HCT116 (cell line): ENCODE measurements around the gene TCEAL3. TPM values are rescaled to one million over a fixed set of nuclear protein-coding genes. Genes with fewer than 3 reads are reported as not detected.

Source experiments
- ATAC-seq: fragments of 200-7000 bp; cut with Tn5 transposase; 2 replicates; pipeline ENCODE4 v1.9.1; 2020; ENCODE audit warnings: mild to moderate bottlenecking, moderate library complexity
- BruUV-seq: library from RNA; stranded (reverse); fragments of 400-500 nt; replicated peaks from 2 replicates; lab custom pipeline; 2021; lab: Mats Ljungman, UMichigan
- CTCF ChIA-PET: fragments of 300-600 bp; sonication (Branson Sonifier 250); formaldehyde crosslinking; loops from one replicate; lab custom pipeline; 2021; ENCODE audit warnings: antibody characterized with exemption; lab: Charles Lee
- POLR2A ChIA-PET: fragments of 300-600, 350-600 bp; sonication (Branson Sonifier 250); formaldehyde crosslinking; loops from one replicate; lab custom pipeline; 2021; ENCODE audit warnings: antibody characterized with exemption; lab: Charles Lee
- RAD21 ChIA-PET, 2 experiments: fragments of 300-600 bp; sonication (Branson Sonifier 250); formaldehyde crosslinking; loops; one replicate each; lab custom pipeline; 2023; ENCODE audit warnings: low total read pairs in 2 of 2; ENCODE audit not compliant: uncharacterized antibody in 2 of 2, unreplicated experiment in 2 of 2, low non-redundant PET in 1 of 2; lab: Charles Lee
- DNase-seq: peaks from one replicate; pipeline ENCODE4 v3.0.0-alpha.2; 2010; ENCODE audit warnings: low read depth, low spot score
- H2AFZ ChIP-seq: fragments of 200-600 bp; shearing (Covaris generic), sonication (generic); 2 replicates; pipeline ENCODE4 v1.6.1; 2017; ENCODE audit warnings: low read depth, mixed run types, mixed read lengths, antibody characterized with exemption, low read length; ENCODE audit not compliant: poor library complexity, severe bottlenecking
- H3K27ac ChIP-seq: 2 replicates; pipeline ENCODE4 v1.5.1; 2012; ENCODE audit warnings: low read depth, low read length
- H3K27me3 ChIP-seq: fragments of 200-600 bp; sonication (generic); 2 replicates; pipeline ENCODE4 v1.6.1; 2016; ENCODE audit warnings: mixed run types, low read length, mixed read lengths; ENCODE audit not compliant: insufficient read depth
- H3K36me3 ChIP-seq, 2 experiments: fragments of 200-500 bp in 1 of 2; fragments of 200-600 bp in 1 of 2; sonication (Bioruptor generic) in 1 of 2; sonication (generic) in 1 of 2; 2 replicates each; pipeline versions ENCODE4 v1.5.1 to v1.6.1; 2014 to 2016; ENCODE audit warnings: low read length in 2 of 2, inconsistent platforms in 1 of 2, mixed read lengths in 1 of 2, mixed run types in 1 of 2; ENCODE audit not compliant: insufficient read depth in 2 of 2, control insufficient read depth in 1 of 2
- H3K4me1 ChIP-seq, 2 experiments: fragments of 200-600 bp in 1 of 2; sonication (generic) in 1 of 2; 2 replicates each; pipeline versions ENCODE4 v1.5.1 to v1.6.1; 2012 to 2017; ENCODE audit warnings: low read length in 2 of 2, inconsistent platforms in 1 of 2, mild to moderate bottlenecking in 1 of 2, mixed read lengths in 1 of 2, mixed run types in 1 of 2, moderate library complexity in 1 of 2; ENCODE audit not compliant: insufficient read depth in 2 of 2, control insufficient read depth in 1 of 2
- H3K4me2 ChIP-seq: fragments of 200-600 bp; sonication (generic); 2 replicates; pipeline ENCODE4 v1.6.1; 2017; ENCODE audit warnings: mixed run types, low read length, mixed read lengths
- H3K4me3 ChIP-seq, 2 experiments: fragments of 200-600 bp in 1 of 2; sonication (generic) in 1 of 2; replicated peaks in 1 of 2; 2 replicates each; pipeline ENCODE4 v1.5.1; 2011 to 2016; ENCODE audit warnings: low read length in 2 of 2, control low read depth in 1 of 2, low read depth in 1 of 2, mild to moderate bottlenecking in 1 of 2, mixed read lengths in 1 of 2, mixed run types in 1 of 2
- H3K79me2 ChIP-seq: fragments of 200-600 bp; sonication (generic); 2 replicates; pipeline ENCODE4 v1.6.1; 2017; ENCODE audit warnings: mild to moderate bottlenecking, mixed run types, low read length, moderate library complexity, mixed read lengths; ENCODE audit not compliant: insufficient read depth
- H3K9ac ChIP-seq: fragments of 200-600 bp; sonication (generic); 2 replicates; pipeline ENCODE4 v1.6.1; 2016; ENCODE audit warnings: low read length, mixed read lengths
- H3K9me2 ChIP-seq: fragments of 200-600 bp; sonication (generic), shearing (Covaris generic); 2 replicates; pipeline ENCODE4 v1.6.1; 2017; ENCODE audit warnings: mixed run types, mild to moderate bottlenecking, moderate library complexity; ENCODE audit not compliant: insufficient read depth
- H3K9me3 ChIP-seq, 2 experiments: fragments of 200-500 bp in 1 of 2; fragments of 200-600 bp in 1 of 2; sonication (Bioruptor generic) in 1 of 2; sonication (generic) in 1 of 2; 2 replicates each; pipeline ENCODE4 v1.6.1; 2014 to 2017; ENCODE audit warnings: low read length in 2 of 2, mixed read lengths in 2 of 2, inconsistent platforms in 1 of 2, low read depth in 1 of 2, mild to moderate bottlenecking in 1 of 2, mixed run types in 1 of 2, moderate library complexity in 1 of 2; ENCODE audit not compliant: control insufficient read depth in 1 of 2, insufficient read depth in 1 of 2
- H4K20me1 ChIP-seq: fragments of 200-600 bp; sonication (generic), shearing (Covaris generic); 2 replicates; pipeline ENCODE4 v1.6.1; 2017; ENCODE audit warnings: mixed run types, mild to moderate bottlenecking, moderate library complexity; ENCODE audit not compliant: insufficient read depth
- CEBPB ChIP-seq: IDR thresholded peaks from 2 replicates; pipeline ENCODE4 v1.6.1; 2012; ENCODE audit warnings: low read depth
- ELF1 ChIP-seq: IDR thresholded peaks from 2 replicates; pipeline ENCODE4 v1.6.1; 2012; ENCODE audit warnings: low read depth, borderline replicate concordance
- EZH2phosphoT487 ChIP-seq: fragments of 200-600 bp; IDR thresholded peaks from 2 replicates; pipeline ENCODE4 v1.6.1; 2018; ENCODE audit warnings: antibody characterized with exemption, borderline replicate concordance
- FOSL1 ChIP-seq: IDR thresholded peaks from 2 replicates; pipeline ENCODE4 v1.6.1; 2012; ENCODE audit warnings: low read depth
- POLR2A ChIP-seq: IDR thresholded peaks from 2 replicates; pipeline ENCODE4 v1.7.0; 2011; ENCODE audit warnings: borderline replicate concordance; ENCODE audit not compliant: insufficient read depth, insufficient read length; ENCODE audit errors: extremely low read depth
- RAD21 ChIP-seq: IDR thresholded peaks from 2 replicates; pipeline ENCODE4 v1.6.1; 2012; ENCODE audit warnings: low read depth, mild to moderate bottlenecking
- SP1 ChIP-seq: IDR thresholded peaks from 2 replicates; pipeline ENCODE4 v1.6.1; 2012; ENCODE audit warnings: low read depth
- SRF ChIP-seq: IDR thresholded peaks from 2 replicates; pipeline ENCODE4 v1.6.1; 2012; ENCODE audit warnings: low read depth
- TCF7L2 ChIP-seq: IDR thresholded peaks from 2 replicates; pipeline ENCODE4 v1.7.0; 2011; ENCODE audit warnings: borderline replicate concordance, inconsistent platforms; ENCODE audit not compliant: insufficient read depth, insufficient read length; ENCODE audit errors: extremely low read depth
- intact Hi-C: fragments of 100-400 bp; cut with micrococcal nuclease; formaldehyde crosslinking; loops from 2 replicates; pipeline ENCODE4 v1.10.0; 2022
- total RNA-seq: library from RNA; stranded (reverse); gene quantifications from one replicate; pipeline ENCODE4 v1.2.1, GENCODE V29; 2021; ENCODE audit not compliant: unreplicated experiment
- TF ChIP-seq, protein P1 (sequence below): IDR thresholded peaks from 2 replicates; pipeline ENCODE4 v1.6.1; 2012
- TF ChIP-seq, protein P2 (sequence below): IDR thresholded peaks from 2 replicates; pipeline ENCODE4 v1.6.1; 2012
- TF ChIP-seq, protein P3 (sequence below): IDR thresholded peaks from 2 replicates; pipeline ENCODE4 v1.6.1; 2012; ENCODE audit warnings: low read depth

The TCEAL3 gene
- total RNA-seq, 1 experiment from 2014 or later, result not detected

DNA sequence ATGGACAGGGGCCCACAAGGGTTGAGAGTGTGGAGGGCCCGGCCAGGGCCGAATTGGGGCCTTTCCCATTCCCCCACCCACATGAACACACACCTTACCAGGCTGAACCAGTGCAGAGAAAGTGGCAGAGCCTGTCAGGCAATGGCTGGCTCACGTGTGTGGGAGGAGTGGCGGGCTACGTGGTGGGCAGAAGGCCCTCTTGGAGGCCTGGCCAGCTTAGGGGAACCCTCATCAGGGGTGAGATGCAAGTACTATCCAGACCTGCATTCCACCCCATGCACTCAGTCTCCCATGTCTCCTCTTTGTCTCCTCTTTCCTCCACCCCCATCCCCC lies 21.5 kb upstream of the TCEAL3 start:
- ATAC-seq (no peak), DNase-seq (no peak)
- H4K20me1 ChIP-seq, result no peaks in the 10 kb centered on the region
- H3K4me2 ChIP-seq, result peak overlapping the region; percentile 72
- intact Hi-C loops, result loop anchor here (10.0 kb wide), 1 partner anchor 89 kb away; no protein-coding TSS in a partner anchor
- no peaks in the 10 kb centered on the region; a peak in 1 of 4 replicates for H3K36me3 ChIP-seq
- peak overlapping the region; percentile 65 for H3K9ac ChIP-seq
- no peaks in the 10 kb centered on the region for H3K27me3 ChIP-seq
- H3K27ac ChIP-seq, result peak overlapping the region; percentile 56; the same call in 1 of the 2 replicates
- TF ChIP-seq TCF7L2 (no peak), EZH2phosphoT487 (no peak), ELF1 (no peak), SP1 (no peak), CEBPB (no peak), SRF (no peak), RAD21 (no peak), POLR2A (no peak), FOSL1 (no peak)
- TF ChIP-seq, protein P1, sequence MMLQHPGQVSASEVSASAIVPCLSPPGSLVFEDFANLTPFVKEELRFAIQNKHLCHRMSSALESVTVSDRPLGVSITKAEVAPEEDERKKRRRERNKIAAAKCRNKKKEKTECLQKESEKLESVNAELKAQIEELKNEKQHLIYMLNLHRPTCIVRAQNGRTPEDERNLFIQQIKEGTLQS, result no peak
- TF ChIP-seq, protein P2, sequence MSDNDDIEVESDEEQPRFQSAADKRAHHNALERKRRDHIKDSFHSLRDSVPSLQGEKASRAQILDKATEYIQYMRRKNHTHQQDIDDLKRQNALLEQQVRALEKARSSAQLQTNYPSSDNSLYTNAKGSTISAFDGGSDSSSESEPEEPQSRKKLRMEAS, result no peak
- TF ChIP-seq, protein P3, sequence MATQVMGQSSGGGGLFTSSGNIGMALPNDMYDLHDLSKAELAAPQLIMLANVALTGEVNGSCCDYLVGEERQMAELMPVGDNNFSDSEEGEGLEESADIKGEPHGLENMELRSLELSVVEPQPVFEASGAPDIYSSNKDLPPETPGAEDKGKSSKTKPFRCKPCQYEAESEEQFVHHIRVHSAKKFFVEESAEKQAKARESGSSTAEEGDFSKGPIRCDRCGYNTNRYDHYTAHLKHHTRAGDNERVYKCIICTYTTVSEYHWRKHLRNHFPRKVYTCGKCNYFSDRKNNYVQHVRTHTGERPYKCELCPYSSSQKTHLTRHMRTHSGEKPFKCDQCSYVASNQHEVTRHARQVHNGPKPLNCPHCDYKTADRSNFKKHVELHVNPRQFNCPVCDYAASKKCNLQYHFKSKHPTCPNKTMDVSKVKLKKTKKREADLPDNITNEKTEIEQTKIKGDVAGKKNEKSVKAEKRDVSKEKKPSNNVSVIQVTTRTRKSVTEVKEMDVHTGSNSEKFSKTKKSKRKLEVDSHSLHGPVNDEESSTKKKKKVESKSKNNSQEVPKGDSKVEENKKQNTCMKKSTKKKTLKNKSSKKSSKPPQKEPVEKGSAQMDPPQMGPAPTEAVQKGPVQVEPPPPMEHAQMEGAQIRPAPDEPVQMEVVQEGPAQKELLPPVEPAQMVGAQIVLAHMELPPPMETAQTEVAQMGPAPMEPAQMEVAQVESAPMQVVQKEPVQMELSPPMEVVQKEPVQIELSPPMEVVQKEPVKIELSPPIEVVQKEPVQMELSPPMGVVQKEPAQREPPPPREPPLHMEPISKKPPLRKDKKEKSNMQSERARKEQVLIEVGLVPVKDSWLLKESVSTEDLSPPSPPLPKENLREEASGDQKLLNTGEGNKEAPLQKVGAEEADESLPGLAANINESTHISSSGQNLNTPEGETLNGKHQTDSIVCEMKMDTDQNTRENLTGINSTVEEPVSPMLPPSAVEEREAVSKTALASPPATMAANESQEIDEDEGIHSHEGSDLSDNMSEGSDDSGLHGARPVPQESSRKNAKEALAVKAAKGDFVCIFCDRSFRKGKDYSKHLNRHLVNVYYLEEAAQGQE, result no peak
- H2AFZ ChIP-seq, result no peak overlapping the region
- no TSS peak for BruUV-seq
- H3K4me1 ChIP-seq, result peaks cover 0 to 4% of the 10 kb centered on the region in 2 experiments; a peak in 1 of 4 replicates
- CTCF ChIA-PET, result no interaction called here
- no peaks in the 10 kb centered on the region for H3K9me2 ChIP-seq
- POLR2A ChIA-PET, result no interaction called here
- RAD21 ChIA-PET, result no interaction called here
- H3K4me3 ChIP-seq, result peak overlapping the region; percentile 68 to 69
- H3K9me3 ChIP-seq, result no peaks in the 10 kb centered on the region
- no peaks in the 10 kb centered on the region for H3K79me2 ChIP-seq
